GM12801 (cell line): ENCODE data around the gene CACNG1.

Experiments used
- TF ChIP-seq, protein P1 (sequence below): IDR thresholded peaks from one replicate; pipeline ENCODE4 v1.5.1; 2011; ENCODE audit warnings: control low read depth; ENCODE audit not compliant: insufficient read length; ENCODE audit errors: extremely low read depth

Gene CACNG1

DNA sequence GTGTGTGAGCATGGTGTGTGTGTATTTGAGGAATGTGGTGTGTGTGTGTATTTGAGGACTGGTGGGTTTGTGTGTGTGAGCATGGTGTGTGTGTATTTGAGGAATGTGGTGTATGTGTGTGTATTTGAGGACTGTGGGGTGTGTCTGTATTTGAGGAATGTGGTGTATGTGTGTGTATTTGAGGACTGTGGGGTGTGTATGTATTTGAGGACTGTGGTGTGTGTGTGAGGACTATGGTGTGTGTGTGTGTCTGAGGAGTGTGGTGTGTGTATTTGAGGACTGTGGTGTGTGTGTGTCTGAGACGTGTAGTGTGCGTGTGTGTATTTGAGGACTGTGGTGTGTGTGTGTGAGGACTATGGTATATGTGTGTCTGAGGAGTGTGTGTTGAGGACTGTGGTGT is 18.0 kb upstream of the CACNG1 start:
- TF ChIP-seq, protein P1, sequence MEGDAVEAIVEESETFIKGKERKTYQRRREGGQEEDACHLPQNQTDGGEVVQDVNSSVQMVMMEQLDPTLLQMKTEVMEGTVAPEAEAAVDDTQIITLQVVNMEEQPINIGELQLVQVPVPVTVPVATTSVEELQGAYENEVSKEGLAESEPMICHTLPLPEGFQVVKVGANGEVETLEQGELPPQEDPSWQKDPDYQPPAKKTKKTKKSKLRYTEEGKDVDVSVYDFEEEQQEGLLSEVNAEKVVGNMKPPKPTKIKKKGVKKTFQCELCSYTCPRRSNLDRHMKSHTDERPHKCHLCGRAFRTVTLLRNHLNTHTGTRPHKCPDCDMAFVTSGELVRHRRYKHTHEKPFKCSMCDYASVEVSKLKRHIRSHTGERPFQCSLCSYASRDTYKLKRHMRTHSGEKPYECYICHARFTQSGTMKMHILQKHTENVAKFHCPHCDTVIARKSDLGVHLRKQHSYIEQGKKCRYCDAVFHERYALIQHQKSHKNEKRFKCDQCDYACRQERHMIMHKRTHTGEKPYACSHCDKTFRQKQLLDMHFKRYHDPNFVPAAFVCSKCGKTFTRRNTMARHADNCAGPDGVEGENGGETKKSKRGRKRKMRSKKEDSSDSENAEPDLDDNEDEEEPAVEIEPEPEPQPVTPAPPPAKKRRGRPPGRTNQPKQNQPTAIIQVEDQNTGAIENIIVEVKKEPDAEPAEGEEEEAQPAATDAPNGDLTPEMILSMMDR = no peak

DNA sequence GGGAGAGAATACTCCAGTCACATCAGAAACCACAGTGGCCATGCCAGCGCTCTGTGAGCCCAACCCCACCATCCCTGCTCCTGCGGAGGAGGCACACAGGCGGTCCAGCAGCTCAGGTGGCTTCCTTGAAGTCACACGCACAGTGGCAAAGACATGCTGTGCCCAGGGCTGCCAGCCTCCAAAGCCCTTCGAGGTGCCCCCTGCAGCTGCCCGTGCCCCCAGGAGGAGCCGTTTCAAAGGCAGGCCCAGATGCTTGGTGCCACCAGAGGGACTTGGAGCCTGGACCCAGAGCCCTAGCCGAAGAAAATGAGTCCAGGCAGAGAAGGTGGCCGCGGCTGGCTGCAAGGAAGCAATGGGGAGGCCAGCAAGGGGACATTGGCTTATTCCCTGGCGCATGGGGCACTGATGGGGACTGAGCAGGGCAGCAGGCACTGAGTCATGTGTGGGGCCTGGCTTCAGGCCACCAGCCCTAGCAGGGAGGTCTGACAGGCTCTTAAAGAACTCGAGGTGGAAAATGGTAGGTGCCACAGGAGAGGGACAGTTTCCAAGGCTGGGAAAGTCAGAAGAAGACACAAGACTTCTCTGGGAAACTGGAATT is 17.2 kb upstream of the CACNG1 start:
- TF ChIP-seq, protein P1 = no peak

DNA sequence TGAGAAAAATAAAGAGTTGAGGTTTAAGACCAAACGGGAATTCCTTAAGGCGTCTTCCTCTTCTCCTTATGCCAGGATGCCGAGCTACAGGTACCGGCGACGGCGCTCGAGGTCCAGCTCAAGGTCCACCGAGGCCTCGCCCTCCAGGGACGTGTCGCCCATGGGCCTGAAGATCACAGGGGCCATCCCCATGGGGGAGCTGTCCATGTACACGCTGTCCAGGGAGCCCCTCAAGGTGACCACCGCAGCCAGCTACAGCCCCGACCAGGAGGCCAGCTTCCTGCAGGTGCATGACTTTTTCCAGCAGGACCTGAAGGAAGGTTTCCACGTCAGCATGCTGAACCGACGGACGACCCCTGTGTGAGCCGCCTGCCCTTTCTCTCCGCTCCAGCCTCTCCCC is 13.7 kb upstream of the CACNG1 start:
- TF ChIP-seq, protein P1 = no peak

DNA sequence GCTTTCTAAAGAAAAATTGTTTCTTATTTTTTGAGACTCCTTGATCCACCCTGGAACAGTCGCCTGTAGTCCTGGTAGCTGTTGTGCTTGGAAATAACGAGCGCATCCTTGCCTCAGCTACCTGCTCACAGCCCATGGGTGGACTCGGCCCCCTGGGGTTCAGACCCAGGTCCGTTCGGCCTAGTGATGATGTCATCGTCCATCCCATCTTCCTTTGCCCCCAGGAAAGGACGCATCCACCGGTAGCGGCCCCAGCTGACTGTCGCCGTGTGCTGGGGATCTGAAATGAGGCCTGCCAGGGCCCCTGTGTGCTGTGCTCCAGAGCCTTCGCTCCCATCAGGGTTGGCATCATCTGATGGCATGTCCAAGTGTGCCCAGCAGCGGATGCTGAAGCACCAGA is 12.0 kb upstream of the CACNG1 start:
- TF ChIP-seq, protein P1 = no peak

DNA sequence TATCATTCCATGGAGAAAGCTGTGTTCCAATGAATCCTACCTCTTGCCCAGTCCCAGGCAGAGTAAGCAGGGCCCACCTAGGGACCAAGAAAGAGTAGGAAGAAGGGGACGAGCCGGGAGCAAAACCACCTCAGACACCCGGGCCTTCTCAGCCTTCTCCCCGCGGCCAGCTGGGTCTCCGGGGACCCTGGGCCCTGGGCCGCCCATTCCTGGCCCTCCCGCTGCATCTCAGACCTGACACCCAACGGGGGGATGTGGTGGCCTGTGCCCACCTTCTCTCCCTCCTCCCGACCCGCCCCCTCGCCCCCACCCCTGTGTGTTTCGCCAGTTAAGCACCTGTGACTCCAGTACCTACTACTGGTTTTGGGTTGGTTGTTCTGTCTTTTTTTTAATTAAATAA is 11.4 kb upstream of the CACNG1 start:
- TF ChIP-seq, protein P1 = no peak

DNA sequence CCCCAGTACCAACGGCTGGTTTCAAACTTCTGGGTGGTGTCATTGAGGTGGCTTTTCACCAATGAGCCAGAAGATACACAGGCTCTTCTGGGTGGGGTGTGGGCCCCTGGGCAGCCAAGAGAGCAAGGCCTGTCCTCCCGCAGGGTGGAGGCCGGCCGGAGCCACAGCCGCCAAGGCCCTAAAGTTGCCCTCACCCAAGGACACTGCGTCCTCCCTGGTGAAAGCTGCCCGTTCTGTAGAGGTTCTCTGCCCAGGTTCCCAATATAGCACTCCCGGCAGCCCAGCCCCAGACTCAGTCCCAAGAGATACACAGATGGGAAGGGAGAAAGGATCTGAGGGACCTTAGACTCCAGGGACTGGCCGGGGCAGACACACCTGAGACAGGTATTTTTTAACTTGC is 10.7 kb upstream of the CACNG1 start:
- TF ChIP-seq, protein P1 = no peak

DNA sequence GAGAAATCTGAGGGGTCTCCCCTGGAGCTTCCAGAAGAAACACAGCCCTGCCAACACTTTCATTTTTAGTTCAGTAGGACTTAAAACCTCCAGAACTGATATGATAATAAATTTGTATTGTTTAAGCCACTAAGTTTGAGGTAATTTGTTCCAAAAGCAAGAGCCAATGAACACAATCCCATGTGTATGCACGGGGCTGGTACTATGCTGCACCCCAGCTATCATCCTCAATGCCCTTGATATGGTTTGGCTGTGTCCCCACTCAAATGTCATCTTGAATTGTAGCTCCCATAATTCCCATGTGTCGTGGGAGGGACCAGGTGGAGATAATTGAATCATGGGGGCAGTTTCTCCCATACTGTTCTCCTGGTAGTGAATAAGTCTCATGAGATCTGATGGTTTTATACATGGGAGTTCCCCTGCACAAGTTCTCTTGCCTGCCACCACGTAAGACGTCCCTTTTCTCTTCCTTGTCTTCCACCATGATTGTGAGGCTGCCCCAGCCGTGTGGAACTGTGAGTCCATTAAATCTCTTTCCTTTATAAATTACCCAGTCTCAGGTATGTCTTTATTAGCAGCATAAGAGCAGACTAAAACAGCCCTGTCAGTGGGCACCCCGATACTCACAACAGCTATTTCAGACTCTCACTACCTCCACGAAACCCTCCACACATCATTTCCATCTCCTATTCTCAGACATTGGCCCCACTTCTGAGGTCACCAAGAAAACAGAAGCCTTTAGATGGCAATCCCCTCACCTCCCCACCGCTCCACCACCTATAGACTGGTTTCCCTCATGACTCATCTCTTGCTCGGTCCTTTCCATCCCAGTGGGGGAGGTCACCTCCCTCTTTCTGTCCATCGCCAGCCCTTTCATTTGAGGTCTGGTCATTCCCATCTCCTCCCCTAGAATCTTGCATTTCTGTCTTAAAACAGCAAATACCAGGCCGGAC is 8.9 kb upstream of the CACNG1 start:
- TF ChIP-seq, protein P1 = no peak
